ENCODE data around the gene SLC2A13. TPM values are rescaled to one million over a fixed set of nuclear protein-coding genes. Genes with fewer than 3 reads are reported as not detected.

SLC2A13 gene
- polyA plus RNA-seq, 1 donor (not counting 4 experiments of a cell fraction or from before 2014, with no cell fraction given) = 1.1 TPM

DNA sequence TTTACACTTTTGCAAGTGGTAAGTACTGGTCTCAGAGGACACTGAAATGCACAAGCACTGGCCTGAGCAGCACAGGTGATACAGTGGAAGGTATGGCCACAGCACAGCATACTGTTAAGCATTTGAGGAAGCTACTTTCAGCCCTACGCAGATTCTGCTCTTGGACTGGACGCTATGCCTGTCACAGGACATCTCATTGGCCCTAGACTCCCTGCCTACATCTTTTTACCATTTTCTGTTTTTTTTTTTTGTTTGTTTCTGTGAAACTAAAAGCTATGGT, 342.1 kb downstream of the SLC2A13 start:
- no peaks in the 10 kb centered on the region for H3K9me3 ChIP-seq (ENCODE audit: control insufficient read depth, low read depth, low read length)
- TF ChIP-seq EZH2 (IDR thresholded peaks at IDR 0.05; ENCODE audit: low read length) (no peak), CTCF (optimal IDR thresholded peaks at IDR 0.05 in 1 of 3, IDR thresholded peaks at IDR 0.05 in 1 of 3, conservative IDR thresholded peaks at IDR 0.05 in 1 of 3; ENCODE audit: extremely low read depth in 1 of 3, insufficient read depth in 2 of 3, low read length in 3 of 3) (no peak)
- H3K79me2 ChIP-seq (ENCODE audit: control insufficient read depth, insufficient read depth, low read length) = no peaks in the 10 kb centered on the region
- H3K27me3 ChIP-seq (ENCODE audit: control insufficient read depth, extremely low read depth, insufficient read depth, low read length) = no peaks in the 10 kb centered on the region
- H4K20me1 ChIP-seq (ENCODE audit: control insufficient read depth, extremely low read depth, insufficient read depth, low read length) = no peaks in the 10 kb centered on the region
- H3K27ac ChIP-seq (ENCODE audit: control insufficient read depth, insufficient read depth, low read length) = no peak overlapping the region
- dilution Hi-C loops (cut with MboI; ENCODE audit: extremely low pct_ligation_motif_present, low sequenced_read_pairs) = no loop called here
- no peaks in the 10 kb centered on the region for H3K9me1 ChIP-seq (ENCODE audit: control insufficient read depth, extremely low read depth, insufficient read depth, low read length)
- no peak overlapping the region for H2AFZ ChIP-seq (ENCODE audit: control insufficient read depth, low read length)
- no peaks in the 10 kb centered on the region for H3K36me3 ChIP-seq (ENCODE audit: control insufficient read depth in 2 of 2, extremely low read depth in 1 of 2, insufficient read depth in 2 of 2, low read length in 2 of 2)
- no peak for FAIRE-seq
- no peak overlapping the region for H3K4me2 ChIP-seq (ENCODE audit: control insufficient read depth, extremely low read depth, insufficient read depth, low read depth, low read length)
- no peaks in the 10 kb centered on the region for H3K4me1 ChIP-seq (ENCODE audit: control insufficient read depth, extremely low read depth, insufficient read depth, low read length)
- H3K4me3 ChIP-seq (ENCODE audit: control insufficient read depth in 2 of 3, extremely low read depth in 1 of 3, insufficient read depth in 2 of 3, low read depth in 1 of 3, low read length in 3 of 3) = no peak overlapping the region
- DNase-seq (ENCODE audit: low read depth, low spot score) = no peak
- no peak overlapping the region for H3K9ac ChIP-seq (ENCODE audit: control insufficient read depth, extremely low read depth, insufficient read depth, low read length)

GRCh38 chr12:39763071-39763889, 342.6 kb downstream of the SLC2A13 start:
- no peaks in the 10 kb centered on the region for H3K27me3 ChIP-seq (ENCODE audit: control insufficient read depth, extremely low read depth, insufficient read depth, low read length)
- no peak overlapping the region for H2AFZ ChIP-seq (ENCODE audit: control insufficient read depth, low read length)
- no peak overlapping the region for H3K27ac ChIP-seq (ENCODE audit: control insufficient read depth, insufficient read depth, low read length)
- no peaks in the 10 kb centered on the region for H3K4me1 ChIP-seq (ENCODE audit: control insufficient read depth, extremely low read depth, insufficient read depth, low read length)
- FAIRE-seq (no peak), DNase-seq (ENCODE audit: low read depth, low spot score) (no peak)
- H3K79me2 ChIP-seq (ENCODE audit: control insufficient read depth, insufficient read depth, low read length) = no peaks in the 10 kb centered on the region
- dilution Hi-C loops (cut with MboI; ENCODE audit: extremely low pct_ligation_motif_present, low sequenced_read_pairs) = no loop called here
- TF ChIP-seq CTCF (optimal IDR thresholded peaks at IDR 0.05 in 1 of 3, IDR thresholded peaks at IDR 0.05 in 1 of 3, conservative IDR thresholded peaks at IDR 0.05 in 1 of 3; ENCODE audit: extremely low read depth in 1 of 3, insufficient read depth in 2 of 3, low read length in 3 of 3) (no peak), EZH2 (IDR thresholded peaks at IDR 0.05; ENCODE audit: low read length) (no peak)
- H3K9me3 ChIP-seq (ENCODE audit: control insufficient read depth, low read depth, low read length) = no peaks in the 10 kb centered on the region
- no peaks in the 10 kb centered on the region for H3K9me1 ChIP-seq (ENCODE audit: control insufficient read depth, extremely low read depth, insufficient read depth, low read length)
- no peaks in the 10 kb centered on the region for H4K20me1 ChIP-seq (ENCODE audit: control insufficient read depth, extremely low read depth, insufficient read depth, low read length)
- no peak overlapping the region for H3K4me2 ChIP-seq (ENCODE audit: control insufficient read depth, extremely low read depth, insufficient read depth, low read depth, low read length)
- H3K36me3 ChIP-seq (ENCODE audit: control insufficient read depth in 2 of 2, extremely low read depth in 1 of 2, insufficient read depth in 2 of 2, low read length in 2 of 2) = no peaks in the 10 kb centered on the region
- H3K4me3 ChIP-seq (ENCODE audit: control insufficient read depth in 2 of 3, extremely low read depth in 1 of 3, insufficient read depth in 2 of 3, low read depth in 1 of 3, low read length in 3 of 3) = no peak overlapping the region
- H3K9ac ChIP-seq (ENCODE audit: control insufficient read depth, extremely low read depth, insufficient read depth, low read length) = no peak overlapping the region

Data from keratinocyte (primary cell).